HepG2 (cell line): ENCODE results near the gene NDUFB10. TPM values are rescaled to one million over a fixed set of nuclear protein-coding genes. Genes with fewer than 3 reads are reported as not detected.

Experiments
- HNF4G ChIP-seq, 2 experiments: sonication (generic) in 1 of 2; formaldehyde crosslinking in 1 of 2; IDR thresholded peaks; 2 replicates each; pipeline versions ENCODE4 v1.4.0 to v1.6.1; 2011 to 2020; ENCODE audit warnings: borderline replicate concordance in 2 of 2, low read depth in 2 of 2, mild to moderate bottlenecking in 2 of 2, low read length in 1 of 2, missing genetic modification reagents in 1 of 2, moderate library complexity in 1 of 2
- KAT7 ChIP-seq: IDR thresholded peaks from 2 replicates; pipeline ENCODE4 v1.6.1; 2018; ENCODE audit warnings: borderline replicate concordance, missing compliant biosample characterization
- NR0B2 ChIP-seq: sonication (generic); formaldehyde crosslinking; IDR thresholded peaks from 2 replicates; pipeline ENCODE4 v1.4.0; 2020; ENCODE audit warnings: mild to moderate bottlenecking, missing genetic modification reagents
- SRY ChIP-seq: sonication (generic); formaldehyde crosslinking; IDR thresholded peaks from 2 replicates; pipeline ENCODE4 v1.8.0; 2022; ENCODE audit warnings: mild to moderate bottlenecking, missing genetic modification reagents
- ZNF30 ChIP-seq: sonication (generic); formaldehyde crosslinking; IDR thresholded peaks from 2 replicates; pipeline ENCODE4 v1.5.0; 2020; ENCODE audit warnings: mild to moderate bottlenecking, missing genetic modification reagents
- ZNF549 ChIP-seq: sonication (generic); formaldehyde crosslinking; IDR thresholded peaks from 2 replicates; pipeline ENCODE4 v1.5.0; 2020; ENCODE audit warnings: missing genetic modification reagents
- polyA plus RNA-seq, 8 experiments: library from polyadenylated mRNA; depleted of rRNA in 3 of 8; stranded (reverse) in 7 of 8; unstranded in 1 of 8; fragments of >200 nt; fragmentation: Illumina TruSeq in 4 of 8; extraction: Trizol in 4 of 8; gene quantifications; 2 replicates each; pipeline versions ENCODE4 v1.2.1 to v1.2.3, GENCODE V29; 2011 to 2016; ENCODE audit warnings: low read depth in 4 of 8, missing spikeins in 1 of 8, mixed read lengths in 1 of 8; ENCODE audit not compliant: insufficient read depth in 1 of 8
- total RNA-seq, 5 experiments: library from RNA; depleted of rRNA; stranded (reverse); fragments of >200 nt; fragmentation: Illumina TruSeq; extraction: Trizol; gene quantifications; 2 replicates each; pipeline ENCODE4 v1.2.3, GENCODE V29; 2016; ENCODE audit warnings: low read depth in 1 of 5
- TF ChIP-seq, protein P1 (sequence below): sonication (generic); formaldehyde crosslinking; IDR thresholded peaks from 2 replicates; pipeline ENCODE4 v1.4.0; 2020; ENCODE audit warnings: missing genetic modification reagents
- TF ChIP-seq, protein P2 (sequence below): sonication (generic); formaldehyde crosslinking; IDR thresholded peaks from 2 replicates; pipeline ENCODE4 v1.5.0; 2020; ENCODE audit warnings: mild to moderate bottlenecking, missing genetic modification reagents, borderline replicate concordance
- TF ChIP-seq, protein P3 (sequence below): sonication (generic); formaldehyde crosslinking; IDR thresholded peaks from 2 replicates; pipeline ENCODE4 v1.5.0; 2020; ENCODE audit warnings: missing genetic modification reagents

NDUFB10 gene
- total and polyA plus RNA-seq, 2 of the 13 experiments (the other 11 are each of a cell fraction or from before 2014, with no cell fraction given) = 68.6 to 157 TPM

GRCh38 chr16:1965396-1966001 is 6.2 kb downstream of the NDUFB10 start (continued):
- TF ChIP-seq, protein P1, sequence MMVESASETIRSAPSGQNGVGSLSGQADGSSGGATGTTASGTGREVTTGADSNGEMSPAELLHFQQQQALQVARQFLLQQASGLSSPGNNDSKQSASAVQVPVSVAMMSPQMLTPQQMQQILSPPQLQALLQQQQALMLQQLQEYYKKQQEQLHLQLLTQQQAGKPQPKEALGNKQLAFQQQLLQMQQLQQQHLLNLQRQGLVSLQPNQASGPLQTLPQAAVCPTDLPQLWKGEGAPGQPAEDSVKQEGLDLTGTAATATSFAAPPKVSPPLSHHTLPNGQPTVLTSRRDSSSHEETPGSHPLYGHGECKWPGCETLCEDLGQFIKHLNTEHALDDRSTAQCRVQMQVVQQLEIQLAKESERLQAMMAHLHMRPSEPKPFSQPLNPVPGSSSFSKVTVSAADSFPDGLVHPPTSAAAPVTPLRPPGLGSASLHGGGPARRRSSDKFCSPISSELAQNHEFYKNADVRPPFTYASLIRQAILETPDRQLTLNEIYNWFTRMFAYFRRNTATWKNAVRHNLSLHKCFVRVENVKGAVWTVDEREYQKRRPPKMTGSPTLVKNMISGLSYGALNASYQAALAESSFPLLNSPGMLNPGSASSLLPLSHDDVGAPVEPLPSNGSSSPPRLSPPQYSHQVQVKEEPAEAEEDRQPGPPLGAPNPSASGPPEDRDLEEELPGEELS (CRISPR knock-in tag) = no peak
- no peak for TF ChIP-seq HNF4G (IDR thresholded peaks at IDR 0.05; ENCODE audit: borderline replicate concordance, low read depth, low read length)
- TF ChIP-seq HNF4G (CRISPR knock-in tag; IDR thresholded peaks at IDR 0.05; ENCODE audit: borderline replicate concordance, low read depth) = no peak
- TF ChIP-seq ZNF549 = no peak
- TF ChIP-seq ZNF30 (CRISPR knock-in tag) = peak; percentile 21; the same call in 1 of the 2 replicates
- TF ChIP-seq, protein P2, sequence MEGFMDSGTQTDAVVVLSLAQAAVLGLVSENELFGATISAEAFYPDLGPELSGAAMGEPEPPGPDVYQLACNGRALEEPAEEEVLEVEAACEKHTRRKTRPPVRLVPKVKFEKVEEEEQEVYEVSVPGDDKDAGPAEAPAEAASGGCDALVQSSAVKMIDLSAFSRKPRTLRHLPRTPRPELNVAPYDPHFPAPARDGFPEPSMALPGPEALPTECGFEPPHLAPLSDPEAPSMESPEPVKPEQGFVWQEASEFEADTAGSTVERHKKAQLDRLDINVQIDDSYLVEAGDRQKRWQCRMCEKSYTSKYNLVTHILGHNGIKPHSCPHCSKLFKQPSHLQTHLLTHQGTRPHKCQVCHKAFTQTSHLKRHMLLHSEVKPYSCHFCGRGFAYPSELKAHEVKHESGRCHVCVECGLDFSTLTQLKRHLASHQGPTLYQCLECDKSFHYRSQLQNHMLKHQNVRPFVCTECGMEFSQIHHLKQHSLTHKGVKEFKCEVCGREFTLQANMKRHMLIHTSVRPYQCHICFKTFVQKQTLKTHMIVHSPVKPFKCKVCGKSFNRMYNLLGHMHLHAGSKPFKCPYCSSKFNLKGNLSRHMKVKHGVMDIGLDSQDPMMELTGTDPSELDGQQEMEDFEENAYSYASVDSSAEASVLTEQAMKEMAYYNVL (CRISPR knock-in tag) = 0 out of 2 replicates have a peak, but pooled peaks have one; percentile 0
- TF ChIP-seq, protein P3, sequence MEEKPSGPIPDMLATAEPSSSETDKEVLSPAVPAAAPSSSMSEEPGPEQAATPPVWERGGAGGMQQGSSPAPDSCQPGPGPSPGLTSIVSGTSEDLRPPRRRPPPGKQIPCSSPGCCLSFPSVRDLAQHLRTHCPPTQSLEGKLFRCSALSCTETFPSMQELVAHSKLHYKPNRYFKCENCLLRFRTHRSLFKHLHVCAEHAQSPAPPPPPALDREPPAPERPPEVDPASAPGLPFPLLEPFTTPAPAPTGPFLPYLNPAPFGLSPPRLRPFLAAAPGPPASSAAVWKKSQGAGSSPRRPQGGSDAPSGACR (CRISPR knock-in tag) = no peak
- no peak for TF ChIP-seq SRY (CRISPR knock-in tag)
- TF ChIP-seq NR0B2 (CRISPR knock-in tag) = peak; percentile 67; the same call in 1 of the 2 replicates
- no peak for TF ChIP-seq KAT7 (CRISPR knock-in tag)
